Measurements from ENCODE around the gene KDM1A.
"Not testable (repeated sequence)": the region's sequence is repeated elsewhere in the genome, so short reads cannot be mapped to it uniquely, and the experiment has no call there.

DNA sequence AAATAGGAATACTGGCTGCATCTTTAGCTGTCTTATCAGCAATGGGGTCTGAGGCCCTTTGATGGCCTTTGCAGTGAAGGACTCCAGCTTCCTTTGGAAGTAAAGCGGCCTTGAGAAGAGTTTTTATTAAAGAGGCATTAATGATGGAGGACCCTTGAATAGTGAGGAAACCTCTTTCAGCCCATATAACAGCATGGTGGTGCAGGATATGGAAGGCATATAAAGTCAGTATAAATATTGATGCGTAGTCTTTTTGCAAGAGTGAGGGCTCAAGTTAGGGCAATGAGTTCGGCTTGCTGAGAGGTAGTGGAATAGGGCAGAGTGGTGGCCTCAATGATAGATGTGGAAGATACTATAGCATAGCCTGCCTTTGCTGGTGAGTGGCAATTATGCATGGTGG lies 19.1 kb upstream of the KDM1A start:
- TF ChIP-seq ELF4 (IDR thresholded peaks at IDR 0.05); SUZ12 (IDR thresholded peaks at IDR 0.05); LEF1 (IDR thresholded peaks at IDR 0.05; ENCODE audit: borderline replicate concordance); BHLHE40 (IDR thresholded peaks at IDR 0.05; ENCODE audit: borderline replicate concordance); NFRKB (IDR thresholded peaks at IDR 0.05); CTBP1 (IDR thresholded peaks at IDR 0.05; ENCODE audit: borderline replicate concordance); SP1 (IDR thresholded peaks at IDR 0.05); TARDBP (IDR thresholded peaks at IDR 0.05); HDGF (IDR thresholded peaks at IDR 0.05; ENCODE audit: borderline replicate concordance); FOXA1 (IDR thresholded peaks at IDR 0.05); ARNT (IDR thresholded peaks at IDR 0.05); FOXM1 (IDR thresholded peaks at IDR 0.05; ENCODE audit: borderline replicate concordance); PKNOX1 (IDR thresholded peaks at IDR 0.05); FOXK2 (IDR thresholded peaks at IDR 0.05): not testable (repeated sequence)
